Endothelial cell of umbilical vein (primary cell): ENCODE results near the gene CYP1A2. TPM values are rescaled to one million over a fixed set of nuclear protein-coding genes. Genes with fewer than 3 reads are reported as not detected.

ENCODE experiments used
- BruUV-seq: library from RNA; stranded (reverse); fragments of 400-500 nt; replicated peaks from 2 replicates; lab custom pipeline; 2021; lab: Mats Ljungman, UMichigan
- CTCF ChIA-PET: fragments of 300-600, 350-600 bp; sonication (Branson Sonifier 250); formaldehyde crosslinking; loops from one replicate; lab custom pipeline; 2021; ENCODE audit warnings: antibody characterized with exemption, inconsistent platforms; lab: Charles Lee
- POLR2A ChIA-PET: fragments of 300-600, 350-600 bp; sonication (Branson Sonifier 250); formaldehyde crosslinking; loops from one replicate; lab custom pipeline; 2021; ENCODE audit warnings: antibody characterized with exemption, inconsistent platforms; lab: Charles Lee
- DNase-seq: peaks from one replicate; pipeline ENCODE4 v3.0.0-alpha.2; 2011; ENCODE audit warnings: low read depth, low spot score
- FAIRE-seq: peaks from 2 replicates; lab custom pipeline; 2011; peaks lifted over from hg19 to GRCh38; lab: Jason Lieb, UNC
- H2AFZ ChIP-seq: 2 replicates; pipeline ENCODE4 v1.6.0; 2012; ENCODE audit warnings: low read depth, low read length, control low read depth, inconsistent platforms
- H3K27ac ChIP-seq: 2 replicates; pipeline ENCODE4 v1.5.1; 2011; ENCODE audit warnings: low read depth, mild to moderate bottlenecking, control low read depth, low read length, moderate library complexity; ENCODE audit not compliant: insufficient read depth
- H3K27me3 ChIP-seq, 2 experiments: 2 replicates each; pipeline versions ENCODE4 v1.6.0 to v1.6.1; 2011; ENCODE audit warnings: low read length in 2 of 2, mixed read lengths in 1 of 2; ENCODE audit not compliant: control insufficient read depth in 2 of 2, insufficient read depth in 2 of 2
- H3K36me3 ChIP-seq, 2 experiments: 2 replicates in 1 of 2; 3 replicates in 1 of 2; pipeline ENCODE4 v1.5.1; 2011; ENCODE audit warnings: low read length in 2 of 2, mild to moderate bottlenecking in 1 of 2, moderate library complexity in 1 of 2; ENCODE audit not compliant: control insufficient read depth in 2 of 2, insufficient read depth in 2 of 2; ENCODE audit errors: extremely low read depth in 1 of 2
- H3K4me1 ChIP-seq: 3 replicates; pipeline ENCODE4 v1.5.1; 2011; ENCODE audit warnings: mild to moderate bottlenecking, low read length; ENCODE audit not compliant: control insufficient read depth, insufficient read depth; ENCODE audit errors: extremely low read depth
- H3K4me2 ChIP-seq: 2 replicates; pipeline ENCODE4 v1.6.1; 2011; ENCODE audit warnings: low read length, control low read depth, mixed read lengths; ENCODE audit not compliant: insufficient read depth
- H3K4me3 ChIP-seq, 3 experiments: fragments of 200-600 bp in 1 of 3; sonication (generic), shearing (Covaris generic) in 1 of 3; replicated peaks in 1 of 3; 2 replicates each; pipeline ENCODE4 v1.5.1; 2011 to 2016; ENCODE audit warnings: control low read depth in 3 of 3, low read length in 3 of 3, mild to moderate bottlenecking in 2 of 3, inconsistent platforms in 1 of 3, low read depth in 1 of 3, moderate library complexity in 1 of 3; ENCODE audit not compliant: insufficient read depth in 1 of 3
- H3K79me2 ChIP-seq: 2 replicates; pipeline ENCODE4 v1.6.0; 2012; ENCODE audit warnings: low read length, inconsistent platforms; ENCODE audit not compliant: control insufficient read depth, insufficient read depth
- H3K9ac ChIP-seq: replicated peaks from 2 replicates; pipeline ENCODE3; 2011; ENCODE audit warnings: low read length, control low read depth; ENCODE audit not compliant: insufficient read depth; ENCODE audit errors: extremely low read depth
- H3K9me1 ChIP-seq: replicated peaks from 3 replicates; pipeline ENCODE4 v1.6.0; 2011; ENCODE audit warnings: mild to moderate bottlenecking, low read length; ENCODE audit not compliant: control insufficient read depth, insufficient read depth; ENCODE audit errors: extremely low read depth
- H3K9me3 ChIP-seq: replicated peaks from 2 replicates; pipeline ENCODE4 v1.5.1; 2012; ENCODE audit warnings: low read length, inconsistent platforms; ENCODE audit not compliant: control insufficient read depth, insufficient read depth
- H4K20me1 ChIP-seq: replicated peaks from 2 replicates; pipeline ENCODE3; 2011; ENCODE audit warnings: mild to moderate bottlenecking, low read length; ENCODE audit not compliant: control insufficient read depth, insufficient read depth; ENCODE audit errors: extremely low read depth
- FOS ChIP-seq: IDR thresholded peaks from 2 replicates; pipeline ENCODE4 v1.6.1; 2011; ENCODE audit warnings: mild to moderate bottlenecking, low read length, moderate library complexity, borderline replicate concordance; ENCODE audit not compliant: insufficient read depth
- JUN ChIP-seq: IDR thresholded peaks from 2 replicates; pipeline ENCODE4 v1.6.1; 2011; ENCODE audit warnings: borderline replicate concordance, low read depth; ENCODE audit not compliant: insufficient read length, insufficient read depth
- MAX ChIP-seq: IDR thresholded peaks from 2 replicates; pipeline ENCODE4 v1.6.1; 2011; ENCODE audit not compliant: insufficient read depth, insufficient read length
- POLR2AphosphoS5 ChIP-seq: IDR thresholded peaks from 2 replicates; pipeline ENCODE4 v1.6.1; 2012; ENCODE audit warnings: low read depth, mild to moderate bottlenecking, control low read depth, low read length, moderate library complexity; ENCODE audit not compliant: insufficient read depth
- dilution Hi-C: fragments of 300-500 bp; cut with MboI; formaldehyde crosslinking; loops from one replicate; pipeline ENCODE4 v1.15.0; 2019; ENCODE audit warnings: low sequenced_read_pairs; ENCODE audit not compliant: extremely low pct_ligation_motif_present
- intact Hi-C: fragments of 100-400 bp; cut with micrococcal nuclease; formaldehyde crosslinking; loops from one replicate; pipeline ENCODE4 v1.10.0; 2022
- polyA plus RNA-seq, 4 experiments: library from polyadenylated mRNA; depleted of rRNA in 3 of 4; stranded (reverse) in 3 of 4; unstranded in 1 of 4; fragments of >200 nt; gene quantifications; 2 replicates each; pipeline versions ENCODE4 v1.2.1 to v1.2.3, GENCODE V29; 2011 to 2012; ENCODE audit warnings: missing spikeins in 1 of 4
- total RNA-seq: library from RNA; stranded (reverse); gene quantifications from 2 replicates; pipeline ENCODE4 v1.2.3, GENCODE V29; 2021

The CYP1A2 gene
- total and polyA plus RNA-seq, 2 donors (not counting 3 experiments of a cell fraction or from before 2014, with no cell fraction given), result not detected

GRCh38 chr15:74776821-74777768 is 28.4 kb downstream of the CYP1A2 start:
- Histone ChIP-seq H3K79me2 (no peaks in the 10 kb centered on the region), H3K4me1 (peaks cover 27% of the 10 kb centered on the region), H3K4me3 (no peak overlapping the region), H3K4me2 (no peak overlapping the region), H3K9ac (no peak overlapping the region), H3K27me3 (no peaks in the 10 kb centered on the region), H3K9me1 (no peaks in the 10 kb centered on the region), H2AFZ (peak overlapping the region; percentile 22), H3K27ac (no peak overlapping the region), H4K20me1 (no peaks in the 10 kb centered on the region), H3K36me3 (no peaks in the 10 kb centered on the region), H3K9me3 (no peaks in the 10 kb centered on the region)
- CTCF ChIA-PET, result interaction anchor here (0.6 to 8.3 kb wide), 16 partner anchors 7 to 177 kb away, joined by 3 to 98 read pairs (median 4); partner anchors contain the start of genes CPLX3, FAM219B and ULK3
- dilution Hi-C loops (no loop called here), intact Hi-C loops (loop anchor here (2.0 to 10.0 kb wide), 2 partner anchors 66 to 428 kb away; partner anchors contain the start of genes C15orf39 and ULK3)
- BruUV-seq, result no TSS peak
- POLR2A ChIA-PET, result interaction anchor here (0.7 kb wide), 1 partner anchor 139 kb away, joined by 4 read pairs; no protein-coding TSS in a partner anchor
- FAIRE-seq, result peak; percentile 84
- DNase-seq, result peak; percentile 78
- TF ChIP-seq MAX (no peak), POLR2AphosphoS5 (peak; percentile 34), JUN (no peak), FOS (no peak)
